Prostate gland (tissue), 2 donors: ENCODE results near the gene GLT1D1.

Source experiments
- CTCF ChIP-seq, 4 experiments: fragments of 200-600 bp in 2 of 4; fragments of 450-650 bp in 2 of 4; sonication (generic) in 2 of 4; IDR thresholded peaks; 1 replicate in 3 of 4; 2 replicates in 1 of 4; pipeline ENCODE4 v1.5.1; 2016 to 2019; ENCODE audit warnings: antibody characterized with exemption in 4 of 4, mild to moderate bottlenecking in 2 of 4, moderate library complexity in 2 of 4
- POLR2A ChIP-seq: fragments of 450-650 bp; IDR thresholded peaks from one replicate; pipeline ENCODE4 v1.6.1; 2016; ENCODE audit warnings: antibody characterized with exemption, mild to moderate bottlenecking
- POLR2AphosphoS5 ChIP-seq: sonication (generic); formaldehyde crosslinking; IDR thresholded peaks from one replicate; pipeline ENCODE4 v1.6.1; 2017; ENCODE audit warnings: antibody characterized with exemption

- TF ChIP-seq CTCF (IDR thresholded peaks at IDR 0.05): no peak
- TF ChIP-seq POLR2A: no peak
- no peak for TF ChIP-seq POLR2AphosphoS5
Measured at GRCh38 chr12:128863957-128864356, 10.7 kb downstream of the GLT1D1 start.
